AG04449 (cell line): Measurements from ENCODE around the gene TNFRSF1A.

Experiments
- CTCF ChIA-PET: fragments of 350-600 bp; formaldehyde crosslinking; extraction: SDS; loops from one replicate; lab custom pipeline; 2021; ENCODE audit warnings: antibody characterized with exemption; lab: Yijun Ruan, JAX
- POLR2A ChIA-PET: fragments of 400-600, 350-600 bp; formaldehyde crosslinking; extraction: SDS; loops from one replicate; lab custom pipeline; 2020; ENCODE audit warnings: antibody characterized with exemption, inconsistent platforms; lab: Yijun Ruan, JAX
- DNase-seq: peaks from one replicate; pipeline ENCODE4 v3.0.0-alpha.2; 2010; ENCODE audit warnings: low read depth, low spot score
- H3K4me3 ChIP-seq: 2 replicates; pipeline ENCODE4 v1.5.1; 2011; ENCODE audit warnings: low read depth, mild to moderate bottlenecking, control low read depth, low read length
- CTCF ChIP-seq: IDR thresholded peaks from one replicate; pipeline ENCODE4 v1.5.1; 2011; ENCODE audit warnings: mild to moderate bottlenecking, moderate library complexity, low read length, control low read depth, inconsistent platforms; ENCODE audit not compliant: insufficient read depth; ENCODE audit errors: missing control alignments

The TNFRSF1A gene

GRCh38 chr12:6321905-6322304 is 20.0 kb downstream of the TNFRSF1A start:
- TF ChIP-seq CTCF = no peak
- CTCF ChIA-PET = interaction anchor here (1.0 to 2.4 kb wide), 4 partner anchors 9 to 144 kb away, joined by 3 to 17 read pairs (median 8); no protein-coding TSS in a partner anchor
- H3K4me3 ChIP-seq = no peak overlapping the region
- no peak for DNase-seq
- POLR2A ChIA-PET = interaction anchor here (0.7 to 1.7 kb wide), 2 partner anchors 18 to 142 kb away, joined by 3 to 4 read pairs; no protein-coding TSS in a partner anchor

GRCh38 chr12:6319446-6319845 is 22.4 kb downstream of the TNFRSF1A start:
- no peak for TF ChIP-seq CTCF
- CTCF ChIA-PET = interaction anchor here (1.0 to 2.0 kb wide), 3 partner anchors 146 to 331 kb away, joined by 3 to 17 read pairs (median 9); no protein-coding TSS in a partner anchor
- no peak for DNase-seq
- POLR2A ChIA-PET = interaction anchor here (1.0 to 1.1 kb wide), 2 partner anchors 17 to 20 kb away, joined by 3 to 7 read pairs; no protein-coding TSS in a partner anchor
- H3K4me3 ChIP-seq = no peak overlapping the region

GRCh38 chr12:6318440-6318879 is 23.4 kb downstream of the TNFRSF1A start:
- POLR2A ChIA-PET = interaction anchor here (1.1 kb wide), 1 partner anchor 18 kb away, joined by 3 read pairs; no protein-coding TSS in a partner anchor
- H3K4me3 ChIP-seq = no peak overlapping the region
- no peak for DNase-seq
- CTCF ChIA-PET = interaction anchor here (1.0 kb wide), 1 partner anchor 330 kb away, joined by 3 read pairs; no protein-coding TSS in a partner anchor
- TF ChIP-seq CTCF = no peak

- H3K4me3 ChIP-seq = no peak overlapping the region
- ChIA-PET POLR2A (interaction anchor here (1.1 kb wide), 1 partner anchor 19 kb away, joined by 3 read pairs; no protein-coding TSS in a partner anchor), CTCF (interaction anchor here (1.9 kb wide), 1 partner anchor 10 kb away, joined by 4 read pairs; no protein-coding TSS in a partner anchor)
- no peak for TF ChIP-seq CTCF
- no peak for DNase-seq
These were observed 24.0 kb downstream of the TNFRSF1A start for GRCh38 chr12:6317693-6318439.

GRCh38 chr12:6316921-6317692 is 24.8 kb downstream of the TNFRSF1A start:
- ChIA-PET POLR2A (interaction anchor here (1.1 kb wide), 1 partner anchor 12 kb away, joined by 3 read pairs; no protein-coding TSS in a partner anchor), CTCF (interaction anchor here (1.9 kb wide), 1 partner anchor 10 kb away, joined by 4 read pairs; no protein-coding TSS in a partner anchor)
- no peak for DNase-seq
- no peak overlapping the region for H3K4me3 ChIP-seq
- no peak for TF ChIP-seq CTCF
